SJSA1 (cell line): ENCODE results near the gene CD33. TPM values are rescaled to one million over a fixed set of nuclear protein-coding genes. Genes with fewer than 3 reads are reported as not detected.

Source experiments
- total RNA-seq: library from RNA; depleted of rRNA; stranded (reverse); fragments of >200 nt; shearing (Covaris generic); gene quantifications from 2 replicates; pipeline ENCODE4 v1.2.3, GENCODE V29; 2014; rRNA removed

The CD33 gene
- total RNA-seq, 1 experiment from 2014 or later, result not detected

Other genes starting within 250 kb of the CD33 start
- not detected in 2 replicates for gene KLK7, start 241.2 kb upstream of the CD33 start, total RNA-seq
- gene KLK8, start 223.5 kb upstream of the CD33 start, total RNA-seq, result not detected in 2 replicates
- gene KLK10, start 205.4 kb upstream of the CD33 start, total RNA-seq, result not detected in 2 replicates
- gene KLK11, start 198.5 kb upstream of the CD33 start, total RNA-seq, result not detected in 2 replicates
- not detected in 2 replicates for gene KLK12, start 190.1 kb upstream of the CD33 start, total RNA-seq
- not detected in 2 replicates for gene KLK13, start 160.0 kb upstream of the CD33 start, total RNA-seq
- not detected in 2 replicates for gene KLK14, start 142.2 kb upstream of the CD33 start, total RNA-seq
- 9.1 and 13.3 TPM in 2 replicates for gene CTU1, start 116.7 kb upstream of the CD33 start, total RNA-seq
- not detected in 2 replicates for gene SIGLEC9, start 100.2 kb upstream of the CD33 start, total RNA-seq
- gene SIGLEC7, start 82.8 kb upstream of the CD33 start, total RNA-seq, result not detected in 2 replicates
- gene SIGLECL1, start 26.0 kb downstream of the CD33 start, total RNA-seq, result not detected in 2 replicates
- gene IGLON5, start 86.6 kb downstream of the CD33 start, total RNA-seq, result not detected in 2 replicates
- gene VSIG10L, start 117.1 kb downstream of the CD33 start, total RNA-seq, result 0.08 and 0.25 TPM in 2 replicates
- gene ETFB, start 141.3 kb downstream of the CD33 start, total RNA-seq, result 91.4 and 205 TPM in 2 replicates
- gene CLDND2, start 143.9 kb downstream of the CD33 start, total RNA-seq, result not detected in 2 replicates
- gene NKG7, start 147.6 kb downstream of the CD33 start, total RNA-seq, result not detected in 2 replicates
- gene LIM2, start 162.9 kb downstream of the CD33 start, total RNA-seq, result not detected in 2 replicates
- gene C19orf84, start 165.5 kb downstream of the CD33 start, total RNA-seq, result not detected in 2 replicates
- gene SIGLEC10, start 192.6 kb downstream of the CD33 start, total RNA-seq, result not detected in 2 replicates
- gene SIGLEC8, start 233.4 kb downstream of the CD33 start, total RNA-seq, result not detected in 2 replicates